Measurements from ENCODE around the gene IRAK2. TPM values are rescaled to one million over a fixed set of nuclear protein-coding genes. Genes with fewer than 3 reads are reported as not detected.

IRAK2 gene
- total RNA-seq, 1 experiment from 2014 or later = 5.5 TPM

DNA sequence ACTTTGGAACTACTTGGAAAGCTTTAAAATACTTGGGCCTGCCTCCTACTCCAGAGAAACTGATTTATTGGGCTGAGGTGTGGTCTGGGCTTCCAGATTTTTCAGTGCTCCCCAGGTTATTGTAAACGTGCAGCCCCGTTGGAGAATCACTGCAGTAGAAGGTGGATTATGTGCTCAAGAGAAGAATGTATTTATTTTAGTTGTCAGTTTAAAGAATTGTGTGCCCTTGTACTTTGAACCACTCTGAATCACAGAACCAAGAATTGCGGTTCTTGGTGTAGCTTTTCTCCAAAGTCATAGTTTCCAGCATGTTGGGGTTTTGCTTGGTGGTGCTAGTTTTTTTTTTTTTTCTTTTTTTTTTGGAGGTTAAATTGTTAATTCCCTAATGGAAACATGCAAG, 85.1 kb downstream of the IRAK2 start:
- no peak for TF ChIP-seq EZH2 (IDR thresholded peaks at IDR 0.05; ENCODE audit: low read length, unreplicated experiment)
- TF ChIP-seq EZH2phosphoT487 (IDR thresholded peaks at IDR 0.05; ENCODE audit: borderline replicate concordance, low read length) = no peak
- no peak for TF ChIP-seq CTCF (conservative IDR thresholded peaks at IDR 0.05; ENCODE audit: low read depth, low read length)
- Histone ChIP-seq H3K4me3 (ENCODE audit: low read length) (peak overlapping the region; percentile 97), H3K27ac (ENCODE audit: low read length) (no peak overlapping the region), H3K36me3 (ENCODE audit: low read depth, low read length) (peaks cover 18% of the 10 kb centered on the region), H3K4me2 (ENCODE audit: low read length) (peak overlapping the region; percentile 96), H3K4me1 (ENCODE audit: insufficient read depth, low read length) (peaks cover 17% of the 10 kb centered on the region), H3K27me3 (ENCODE audit: low read length) (no peaks in the 10 kb centered on the region), H3F3A (ENCODE audit: low read length, unreplicated experiment) (no peaks in the 10 kb centered on the region), H3K9me2 (replicated peaks; ENCODE audit: low read length) (no peaks in the 10 kb centered on the region), H4K20me1 (ENCODE audit: low read length) (peaks cover 12% of the 10 kb centered on the region; the same call in 1 of the 2 replicates), H2AFZ (ENCODE audit: low read length) (no peak overlapping the region; the same call in 1 of the 2 replicates), H3K9ac (ENCODE audit: low read length) (peak overlapping the region; percentile 92), H3K79me2 (ENCODE audit: low read length) (peaks cover 55% of the 10 kb centered on the region), H3K9me3 (ENCODE audit: low read length) (peaks cover 15% of the 10 kb centered on the region)
- BruUV-seq (replicated peaks) = no TSS peak
- DNase-seq = peak; percentile 12
- no peak for ATAC-seq
- POLR2A ChIA-PET (ENCODE audit: unreplicated experiment) = no interaction called here
- CTCF ChIA-PET = interaction anchor here (0.6 kb wide), 1 partner anchor 106 kb away, joined by 8 read pairs; no protein-coding TSS in a partner anchor
- intact Hi-C loops (cut with micrococcal nuclease) = no loop called here

DNA sequence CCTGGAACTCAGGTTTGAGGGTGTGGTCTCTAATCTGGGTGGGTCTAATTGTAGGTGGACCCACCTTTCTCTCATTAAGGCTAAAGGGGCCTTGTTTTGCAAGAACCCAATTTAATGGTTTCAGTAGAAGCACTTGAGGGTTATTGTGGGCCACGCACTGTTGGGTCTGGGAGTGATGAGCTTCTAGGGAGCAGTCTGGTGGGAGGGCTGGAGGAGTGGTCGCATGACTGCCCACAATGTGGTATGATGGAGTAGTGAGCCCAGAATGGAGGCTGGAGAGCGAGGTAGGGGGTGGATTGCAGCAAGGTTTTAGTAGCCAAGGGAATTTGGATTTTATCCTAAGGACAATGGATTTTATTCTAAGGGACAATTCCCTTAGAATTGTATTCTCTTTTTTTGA, 86.3 kb downstream of the IRAK2 start:
- intact Hi-C loops (cut with micrococcal nuclease) = no loop called here
- H3K4me3 ChIP-seq (ENCODE audit: low read length) = peak overlapping the region; percentile 97

More for the DNA sequence above, 86.3 kb downstream of the IRAK2 start:
- POLR2A ChIA-PET (ENCODE audit: unreplicated experiment) = no interaction called here
- no peak for DNase-seq
- BruUV-seq (replicated peaks) = no TSS peak
- no peak overlapping the region; the same call in 1 of the 2 replicates for H3K9ac ChIP-seq (ENCODE audit: low read length)
- H4K20me1 ChIP-seq (ENCODE audit: low read length) = peaks cover 12% of the 10 kb centered on the region; the same call in 1 of the 2 replicates
- peaks cover 66% of the 10 kb centered on the region for H3K79me2 ChIP-seq (ENCODE audit: low read length)
- no peaks in the 10 kb centered on the region for H3F3A ChIP-seq (ENCODE audit: low read length, unreplicated experiment)
- ATAC-seq = no peak
- peaks cover 12% of the 10 kb centered on the region; the same call in 1 of the 2 replicates for H3K36me3 ChIP-seq (ENCODE audit: low read depth, low read length)
- CTCF ChIA-PET = no interaction called here
- H3K27me3 ChIP-seq (ENCODE audit: low read length) = no peaks in the 10 kb centered on the region
- H3K27ac ChIP-seq (ENCODE audit: low read length) = no peak overlapping the region
- H2AFZ ChIP-seq (ENCODE audit: low read length) = no peak overlapping the region
- H3K4me1 ChIP-seq (ENCODE audit: insufficient read depth, low read length) = peaks cover 17% of the 10 kb centered on the region
- H3K9me2 ChIP-seq (replicated peaks; ENCODE audit: low read length) = no peaks in the 10 kb centered on the region
- H3K9me3 ChIP-seq (ENCODE audit: low read length) = peaks cover 3% of the 10 kb centered on the region; the same call in 1 of the 2 replicates
- no peak for TF ChIP-seq EZH2phosphoT487 (IDR thresholded peaks at IDR 0.05; ENCODE audit: borderline replicate concordance, low read length)
- no peak for TF ChIP-seq CTCF (conservative IDR thresholded peaks at IDR 0.05; ENCODE audit: low read depth, low read length)
- no peak for TF ChIP-seq EZH2 (IDR thresholded peaks at IDR 0.05; ENCODE audit: low read length, unreplicated experiment)
- peak overlapping the region; percentile 96 for H3K4me2 ChIP-seq (ENCODE audit: low read length)
